ENCODE data around the gene TADA2B.

TADA2B gene

GRCh38 chr4:7041246-7041645 lies 1.9 kb upstream of the TADA2B start:
- Histone ChIP-seq H3K4me3 (no peak overlapping the region), H3K27ac (peak overlapping the region in 1 of 2 donors; percentile 78)
- intact Hi-C loops (cut with DNase I; ENCODE audit: low total_unique reads), result loop anchor here (5.0 to 10.0 kb wide), 2 partner anchors 54 to 256 kb away; partner anchors contain the start of gene KIAA0232

GRCh38 chr4:7041801-7042502 lies 1.2 kb upstream of the TADA2B start:
- Histone ChIP-seq H3K4me1 (peaks cover 0 to 42% (median 37%) of the 10 kb centered on the region in 4 donors), H3K9me3 (no peaks in the 10 kb centered on the region), H3K27ac (peak overlapping the region; percentile 58 to 78), H3K36me3 (no peaks in the 10 kb centered on the region), H3K27me3 (no peaks in the 10 kb centered on the region), H3K4me3 (peak overlapping the region; percentile 63 to 70)
- peak in 1 of 2 donors; percentile 77 for DNase-seq
- TF ChIP-seq CTCF (IDR thresholded peaks at IDR 0.05), result no peak
- intact Hi-C loops (cut with DNase I; ENCODE audit: low total_unique reads), result loop anchor here (2.0 to 10.0 kb wide), 3 partner anchors 27 to 257 kb away; partner anchors contain the start of genes GRPEL1 and KIAA0232

More at GRCh38 chr4:7041246-7041645, 1.9 kb upstream of the TADA2B start:
- Histone ChIP-seq H3K4me1 (peaks cover 0 to 35% (median 30%) of the 10 kb centered on the region in 4 donors), H3K36me3 (no peaks in the 10 kb centered on the region), H3K9me3 (no peaks in the 10 kb centered on the region), H3K27me3 (no peaks in the 10 kb centered on the region)
- no peak for DNase-seq
- no peak for TF ChIP-seq CTCF (IDR thresholded peaks at IDR 0.05)

GRCh38 chr4:7042503-7043283 lies 479 bp upstream of the TADA2B start:
- no peaks in the 10 kb centered on the region for H3K36me3 ChIP-seq
- intact Hi-C loops (cut with DNase I; ENCODE audit: low total_unique reads), result loop anchor here (2.0 to 10.0 kb wide), 3 partner anchors 26 to 258 kb away; partner anchors contain the start of genes GRPEL1 and KIAA0232
- peak overlapping the region; percentile 58 to 78 for H3K27ac ChIP-seq
- no peaks in the 10 kb centered on the region for H3K27me3 ChIP-seq
- peak overlapping the region; percentile 63 to 70 for H3K4me3 ChIP-seq
- peaks cover 0 to 49% (median 41%) of the 10 kb centered on the region in 4 donors for H3K4me1 ChIP-seq
- peak; percentile 96 to 99 for DNase-seq
- TF ChIP-seq CTCF (IDR thresholded peaks at IDR 0.05), result peak; percentile 19 to 79
- H3K9me3 ChIP-seq, result no peaks in the 10 kb centered on the region

GRCh38 chr4:7044137-7044930 lies 1.2 kb downstream of the TADA2B start:
- no peaks in the 10 kb centered on the region for H3K27me3 ChIP-seq
- intact Hi-C loops (cut with DNase I; ENCODE audit: low total_unique reads), result loop anchor here (5.0 to 10.0 kb wide), 2 partner anchors 57 to 260 kb away; partner anchors contain the start of gene KIAA0232
- peak overlapping the region; percentile 96 to 100 for H3K4me3 ChIP-seq
- H3K27ac ChIP-seq, result peak overlapping the region; percentile 90 to 99
- no peak for DNase-seq
- TF ChIP-seq CTCF (IDR thresholded peaks at IDR 0.05), result no peak
- no peaks in the 10 kb centered on the region for H3K9me3 ChIP-seq
- peaks cover 0 to 54% (median 41%) of the 10 kb centered on the region in 4 donors for H3K4me1 ChIP-seq
- H3K36me3 ChIP-seq, result peaks cover 0 to 4% (median 0%) of the 10 kb centered on the region in 3 donors

- no peak for DNase-seq
- Histone ChIP-seq H3K36me3 (peaks cover 0 to 13% (median 0%) of the 10 kb centered on the region in 3 donors), H3K27ac (no peak overlapping the region), H3K27me3 (no peaks in the 10 kb centered on the region), H3K9me3 (no peaks in the 10 kb centered on the region), H3K4me1 (peaks cover 0 to 64% (median 41%) of the 10 kb centered on the region in 4 donors), H3K4me3 (no peak overlapping the region)
- TF ChIP-seq CTCF (IDR thresholded peaks at IDR 0.05), result no peak
- intact Hi-C loops (cut with DNase I; ENCODE audit: low total_unique reads), result loop anchor here (10.0 kb wide), 1 partner anchor 261 kb away; the partner anchor contains the start of gene KIAA0232
Measured at GRCh38 chr4:7045553-7045952, 2.4 kb downstream of the TADA2B start.

Measured in tibial artery (tissue), 4 donors.